Measurements from ENCODE around the gene VPS33B. TPM values are rescaled to one million over a fixed set of nuclear protein-coding genes. Genes with fewer than 3 reads are reported as not detected.
A peak's percentile ranks its signal among the peaks of the same experiment; 100 is the strongest.
"Not testable (repeated sequence)": the region's sequence is repeated elsewhere in the genome, so short reads cannot be mapped to it uniquely, and the experiment has no call there.

The VPS33B gene
- total RNA-seq, 1 donor = 8.0 TPM

DNA sequence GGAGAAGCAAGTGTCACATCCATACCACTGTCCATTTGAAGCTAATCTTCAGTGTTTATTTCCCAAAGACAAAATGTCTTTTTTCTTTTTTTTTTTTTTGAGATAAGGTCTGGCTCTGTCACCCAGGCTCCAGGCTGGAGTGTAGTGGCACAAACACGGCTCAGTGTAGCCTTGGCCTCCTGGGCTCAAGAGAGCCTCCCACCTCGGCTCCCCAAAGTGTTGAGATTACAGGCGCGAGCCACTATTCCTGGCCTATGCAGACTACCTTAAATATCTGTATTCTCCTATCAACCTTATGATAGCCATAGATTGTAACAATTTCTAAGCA lies 27.7 kb upstream of the VPS33B start:
- Histone ChIP-seq H3K27ac (ENCODE audit: low read depth, low read length) (no peak overlapping the region), H3K27me3 (ENCODE audit: insufficient read depth, low read length) (peaks cover 18% of the 10 kb centered on the region), H2AFZ (ENCODE audit: low read length) (peak overlapping the region; percentile 79), H3K4me3 (ENCODE audit: insufficient read depth, low read length) (no peak overlapping the region), H3K9me3 (ENCODE audit: low read depth, low read length) (no peaks in the 10 kb centered on the region), H3K4me2 (ENCODE audit: insufficient read depth, low read length) (no peak overlapping the region), H3K79me2 (ENCODE audit: insufficient read depth, low read length) (no peaks in the 10 kb centered on the region), H4K20me1 (ENCODE audit: insufficient read depth, low read length) (no peaks in the 10 kb centered on the region), H3K4me1 (ENCODE audit: insufficient read depth, low read length) (no peaks in the 10 kb centered on the region), H3K36me3 (ENCODE audit: insufficient read depth, low read length) (no peaks in the 10 kb centered on the region)
- no peak for DNase-seq (ENCODE audit: insufficient read length, low spot score, missing footprints)
- TF ChIP-seq, protein P1, sequence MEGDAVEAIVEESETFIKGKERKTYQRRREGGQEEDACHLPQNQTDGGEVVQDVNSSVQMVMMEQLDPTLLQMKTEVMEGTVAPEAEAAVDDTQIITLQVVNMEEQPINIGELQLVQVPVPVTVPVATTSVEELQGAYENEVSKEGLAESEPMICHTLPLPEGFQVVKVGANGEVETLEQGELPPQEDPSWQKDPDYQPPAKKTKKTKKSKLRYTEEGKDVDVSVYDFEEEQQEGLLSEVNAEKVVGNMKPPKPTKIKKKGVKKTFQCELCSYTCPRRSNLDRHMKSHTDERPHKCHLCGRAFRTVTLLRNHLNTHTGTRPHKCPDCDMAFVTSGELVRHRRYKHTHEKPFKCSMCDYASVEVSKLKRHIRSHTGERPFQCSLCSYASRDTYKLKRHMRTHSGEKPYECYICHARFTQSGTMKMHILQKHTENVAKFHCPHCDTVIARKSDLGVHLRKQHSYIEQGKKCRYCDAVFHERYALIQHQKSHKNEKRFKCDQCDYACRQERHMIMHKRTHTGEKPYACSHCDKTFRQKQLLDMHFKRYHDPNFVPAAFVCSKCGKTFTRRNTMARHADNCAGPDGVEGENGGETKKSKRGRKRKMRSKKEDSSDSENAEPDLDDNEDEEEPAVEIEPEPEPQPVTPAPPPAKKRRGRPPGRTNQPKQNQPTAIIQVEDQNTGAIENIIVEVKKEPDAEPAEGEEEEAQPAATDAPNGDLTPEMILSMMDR (IDR thresholded peaks at IDR 0.05; ENCODE audit: extremely low read depth, low read depth, low read length) = no peak

DNA sequence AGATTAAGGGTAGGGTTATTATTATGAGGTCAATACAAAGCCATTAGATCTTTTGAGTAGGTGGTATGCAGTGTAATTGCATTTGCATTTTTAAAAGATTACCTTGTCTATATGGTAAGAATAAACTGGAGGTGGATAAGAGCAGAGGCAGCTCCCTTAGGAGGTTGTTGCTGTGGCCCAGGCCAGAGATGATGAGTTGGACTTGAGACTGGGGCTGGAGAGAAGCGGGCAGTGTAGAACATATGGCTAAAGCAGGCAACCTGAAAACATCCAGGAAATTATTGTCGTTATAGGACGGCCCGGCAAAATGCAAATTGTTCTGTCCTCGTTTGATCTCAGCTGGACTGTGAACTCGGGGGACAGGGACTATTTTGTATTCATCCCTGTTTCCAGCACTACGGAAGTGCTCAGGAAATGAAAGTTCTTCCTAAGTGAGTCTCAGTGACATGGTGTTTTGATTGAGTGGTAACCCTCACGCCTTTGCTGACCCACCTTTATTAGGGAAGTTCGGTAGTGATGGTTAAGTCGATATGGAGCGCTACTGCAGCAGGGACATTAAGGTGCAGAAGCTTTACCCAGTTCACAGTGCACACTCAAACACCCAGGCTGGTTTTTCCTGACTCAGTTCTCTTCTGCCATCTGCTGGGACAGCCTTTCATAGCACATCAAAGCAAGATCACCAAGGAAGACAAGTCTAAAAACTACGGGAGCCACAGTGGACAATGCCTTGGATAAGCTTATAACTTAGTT lies 27.2 kb upstream of the VPS33B start:
- DNase-seq (ENCODE audit: insufficient read length, low spot score, missing footprints) = peak; percentile 76
- Histone ChIP-seq H2AFZ (ENCODE audit: low read length) (peak overlapping the region; percentile 79), H3K4me1 (ENCODE audit: insufficient read depth, low read length) (no peaks in the 10 kb centered on the region), H3K36me3 (ENCODE audit: insufficient read depth, low read length) (no peaks in the 10 kb centered on the region), H3K27ac (ENCODE audit: low read depth, low read length) (no peak overlapping the region), H3K79me2 (ENCODE audit: insufficient read depth, low read length) (no peaks in the 10 kb centered on the region), H3K4me3 (ENCODE audit: insufficient read depth, low read length) (peak overlapping the region; percentile 24), H3K4me2 (ENCODE audit: insufficient read depth, low read length) (peak overlapping the region; percentile 62), H3K27me3 (ENCODE audit: insufficient read depth, low read length) (peaks cover 14% of the 10 kb centered on the region), H4K20me1 (ENCODE audit: insufficient read depth, low read length) (no peaks in the 10 kb centered on the region), H3K9me3 (ENCODE audit: low read depth, low read length) (no peaks in the 10 kb centered on the region)
- TF ChIP-seq, protein P1 (IDR thresholded peaks at IDR 0.05; ENCODE audit: extremely low read depth, low read depth, low read length) = peak; percentile 73

- Histone ChIP-seq H3K79me2 (ENCODE audit: insufficient read depth, low read length) (no peaks in the 10 kb centered on the region), H3K4me2 (ENCODE audit: insufficient read depth, low read length) (peak overlapping the region; percentile 32), H3K27ac (ENCODE audit: low read depth, low read length) (no peak overlapping the region), H4K20me1 (ENCODE audit: insufficient read depth, low read length) (no peaks in the 10 kb centered on the region), H3K36me3 (ENCODE audit: insufficient read depth, low read length) (no peaks in the 10 kb centered on the region), H3K9me3 (ENCODE audit: low read depth, low read length) (no peaks in the 10 kb centered on the region), H3K4me3 (ENCODE audit: insufficient read depth, low read length) (no peak overlapping the region), H3K4me1 (ENCODE audit: insufficient read depth, low read length) (no peaks in the 10 kb centered on the region), H3K27me3 (ENCODE audit: insufficient read depth, low read length) (peaks cover 8% of the 10 kb centered on the region), H2AFZ (ENCODE audit: low read length) (no peak overlapping the region)
- TF ChIP-seq, protein P1 (IDR thresholded peaks at IDR 0.05; ENCODE audit: extremely low read depth, low read depth, low read length) = no peak
- no peak for DNase-seq (ENCODE audit: insufficient read length, low spot score, missing footprints)
Observed at GRCh38 chr15:91047545-91048199, 25.3 kb upstream of the VPS33B start.

DNA sequence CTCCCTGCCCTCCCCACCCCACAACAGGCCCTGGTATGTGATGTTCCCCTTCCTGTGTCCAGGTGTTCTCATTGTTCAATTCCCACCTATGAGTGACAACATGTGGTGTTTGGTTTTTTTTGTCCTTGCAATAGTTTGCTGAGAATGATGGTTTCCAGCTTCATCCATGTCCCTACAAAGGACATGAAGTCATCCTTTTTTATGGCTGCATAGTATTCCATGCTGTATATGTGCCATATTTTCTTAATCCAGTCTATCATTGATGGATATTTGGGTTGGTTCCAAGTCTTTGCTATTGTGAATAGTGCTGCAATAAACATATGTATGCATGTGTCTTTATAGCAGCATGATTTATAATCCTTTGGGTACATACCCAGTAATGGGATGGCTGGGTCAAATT lies 23.7 kb upstream of the VPS33B start:
- H3K4me3 ChIP-seq (ENCODE audit: insufficient read depth, low read length); DNase-seq (ENCODE audit: insufficient read length, low spot score, missing footprints); H3K27ac ChIP-seq (ENCODE audit: low read depth, low read length); H3K79me2 ChIP-seq (ENCODE audit: insufficient read depth, low read length); H3K36me3 ChIP-seq (ENCODE audit: insufficient read depth, low read length); H4K20me1 ChIP-seq (ENCODE audit: insufficient read depth, low read length); H3K27me3 ChIP-seq (ENCODE audit: insufficient read depth, low read length); H3K4me2 ChIP-seq (ENCODE audit: insufficient read depth, low read length); H3K9me3 ChIP-seq (ENCODE audit: low read depth, low read length); H3K4me1 ChIP-seq (ENCODE audit: insufficient read depth, low read length); H2AFZ ChIP-seq (ENCODE audit: low read length): not testable (repeated sequence)

All from osteoblast (primary cell).